ENCODE data around the gene SLC7A1.

DNA sequence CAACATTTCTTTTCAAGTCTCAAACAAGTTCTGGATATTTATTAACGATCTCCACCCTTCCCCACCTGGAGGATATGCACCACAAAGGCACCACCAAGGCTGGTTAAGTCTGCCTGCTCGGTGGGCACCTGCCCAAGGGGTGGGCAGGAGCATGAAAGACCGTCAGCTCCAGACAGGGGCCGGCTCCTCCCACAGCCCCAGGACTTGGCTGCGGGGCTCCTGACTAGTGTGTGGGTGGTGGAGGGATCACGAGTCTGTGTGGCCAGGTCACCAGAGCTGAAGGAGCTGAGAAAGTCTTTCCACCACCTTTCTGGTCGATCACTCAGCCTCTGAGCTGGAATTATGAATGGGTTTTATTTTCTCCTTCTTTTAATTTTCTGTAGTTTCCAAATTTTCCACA is 7.8 kb downstream of the SLC7A1 start:
- TF ChIP-seq ESRRA (IDR thresholded peaks at IDR 0.05; ENCODE audit: borderline replicate concordance, low read length) (no peak), CTCF (IDR thresholded peaks at IDR 0.05) (no peak), POLR2A (IDR thresholded peaks at IDR 0.05; ENCODE audit: low read length) (no peak), ZSCAN20 (CRISPR knock-in tag; IDR thresholded peaks at IDR 0.05) (no peak), USF2 (IDR thresholded peaks at IDR 0.05) (no peak), REST (IDR thresholded peaks at IDR 0.05) (no peak), SMC3 (IDR thresholded peaks at IDR 0.05) (no peak), EHMT2 (IDR thresholded peaks at IDR 0.05; ENCODE audit: low read depth) (no peak), CHD4 (IDR thresholded peaks at IDR 0.05; ENCODE audit: borderline replicate concordance) (no peak)

Data from A549 (cell line).